GM18505 (cell line): ENCODE measurements around the gene PDE3B.
"Not testable (repeated sequence)": the region's sequence is repeated elsewhere in the genome, so short reads cannot be mapped to it uniquely, and the experiment has no call there.

Source experiments
- ATAC-seq: cut with Tn5 transposase; IDR thresholded peaks from one replicate; pipeline ENCODE4 v1.9.1; 2021; ENCODE audit not compliant: unreplicated experiment
- POLR2A ChIP-seq: IDR thresholded peaks from 4 replicates; pipeline ENCODE4 v1.6.1; 2011; ENCODE audit warnings: borderline replicate concordance; ENCODE audit not compliant: insufficient read depth, insufficient read length; ENCODE audit errors: extremely low read depth

PDE3B gene

DNA sequence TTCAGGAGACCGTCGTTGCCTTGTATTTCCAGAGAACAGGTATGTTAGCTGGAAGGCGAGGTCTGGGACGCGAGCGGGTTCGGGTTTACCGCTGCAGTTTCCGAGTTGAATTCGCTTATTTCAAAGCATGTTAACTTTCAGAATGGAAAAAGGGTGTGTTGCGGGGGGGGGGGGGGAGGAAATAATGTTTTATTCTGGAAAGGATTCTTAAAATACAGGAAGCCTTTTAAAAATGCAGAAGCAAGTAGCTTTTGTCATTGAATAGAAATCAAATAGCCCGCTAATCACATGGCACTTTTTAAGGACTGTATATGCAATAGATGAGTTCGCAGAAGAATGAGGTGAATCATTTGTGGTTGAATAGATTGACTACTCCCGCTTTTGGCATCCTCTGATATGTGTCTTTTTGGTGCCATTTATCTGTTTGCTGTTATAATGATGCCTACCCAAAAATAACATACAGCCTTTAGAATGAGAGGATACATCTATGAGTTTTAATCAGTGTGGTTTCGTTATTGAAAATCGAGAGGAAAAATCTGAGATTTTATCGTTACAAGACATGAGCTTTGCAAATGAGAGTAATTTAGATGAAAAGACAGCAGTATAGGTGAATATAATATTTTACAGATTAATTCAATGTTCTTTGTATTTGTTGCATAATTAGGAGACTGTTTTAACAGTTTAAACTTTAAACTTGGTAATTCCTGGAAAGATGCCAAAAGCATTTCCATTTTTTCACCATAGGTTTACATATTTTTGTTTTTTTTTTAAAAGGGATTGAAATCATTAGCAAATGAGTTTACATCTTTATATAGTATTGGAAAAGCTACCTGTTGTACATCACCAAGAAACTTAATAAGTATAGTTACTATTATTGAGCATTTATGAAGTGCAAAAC is 1.7 kb downstream of the PDE3B start:
- no peak for ATAC-seq

DNA sequence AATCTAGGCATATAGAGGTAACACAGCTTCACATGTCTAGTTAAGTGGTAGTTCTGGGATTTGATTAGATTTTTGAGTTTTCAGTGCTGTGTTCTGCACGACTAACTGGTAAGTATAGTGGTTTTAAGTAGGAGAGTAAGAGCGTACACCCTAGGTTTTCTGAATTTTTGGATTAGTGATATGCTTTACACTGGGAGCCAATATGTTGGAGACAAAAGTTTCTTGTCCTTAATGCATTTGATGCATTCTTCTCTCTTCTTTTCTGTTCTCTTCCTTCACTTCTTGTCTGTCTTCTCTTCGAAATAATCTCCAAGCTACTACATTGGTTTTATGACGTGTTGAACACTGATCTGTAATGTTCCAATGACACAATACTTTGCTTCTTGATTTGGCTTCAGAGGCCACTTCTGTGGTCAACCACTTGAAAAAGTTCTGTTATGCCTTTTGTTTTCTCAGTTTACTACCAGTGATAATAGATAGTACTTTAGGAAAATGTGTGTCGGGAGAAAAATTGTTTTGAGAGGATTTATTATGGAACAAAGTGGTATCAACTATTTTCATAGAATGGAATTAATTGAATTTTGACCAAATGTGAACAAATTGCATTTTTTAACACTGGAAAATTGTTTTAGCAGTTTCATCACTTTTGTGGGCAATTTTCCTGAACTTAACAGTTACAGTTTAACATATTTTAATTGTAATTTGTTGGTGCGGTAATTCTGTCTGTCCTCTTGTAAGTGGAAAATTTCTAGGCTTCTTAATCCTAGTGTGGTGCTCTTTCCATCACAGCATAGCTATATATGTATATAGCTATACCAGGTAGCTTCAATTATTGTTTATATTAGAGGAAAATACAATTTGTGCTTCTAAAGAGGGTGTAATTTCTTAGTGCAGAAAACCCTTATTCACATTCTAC is 2.6 kb downstream of the PDE3B start:
- ATAC-seq: no peak
- no peak for TF ChIP-seq POLR2A

More for the DNA sequence above, 1.7 kb downstream of the PDE3B start:
- TF ChIP-seq POLR2A: no peak

GRCh38 chr11:14650064-14650463 is 6.5 kb downstream of the PDE3B start:
- no peak for ATAC-seq
- no peak for TF ChIP-seq POLR2A

DNA sequence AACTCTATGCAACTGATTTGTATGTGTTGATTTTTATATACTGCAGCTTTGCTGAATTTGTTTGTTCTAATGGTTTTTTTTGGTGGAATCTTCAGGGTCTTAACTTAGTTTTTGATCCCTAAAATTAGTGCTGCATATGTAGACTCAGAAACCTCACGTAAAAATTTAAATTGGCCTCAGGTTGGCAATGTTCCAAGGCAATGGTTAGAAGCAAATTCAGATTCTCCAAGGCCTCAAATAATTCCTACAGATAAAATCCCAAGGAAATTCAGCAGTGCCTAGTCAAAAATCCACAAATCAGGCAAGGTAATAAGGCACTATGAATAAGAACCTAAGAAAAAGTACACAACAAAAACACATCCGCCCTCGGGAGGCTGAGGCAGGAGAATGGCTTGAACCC is 9.5 kb downstream of the PDE3B start:
- TF ChIP-seq POLR2A: no peak
- no peak for ATAC-seq

DNA sequence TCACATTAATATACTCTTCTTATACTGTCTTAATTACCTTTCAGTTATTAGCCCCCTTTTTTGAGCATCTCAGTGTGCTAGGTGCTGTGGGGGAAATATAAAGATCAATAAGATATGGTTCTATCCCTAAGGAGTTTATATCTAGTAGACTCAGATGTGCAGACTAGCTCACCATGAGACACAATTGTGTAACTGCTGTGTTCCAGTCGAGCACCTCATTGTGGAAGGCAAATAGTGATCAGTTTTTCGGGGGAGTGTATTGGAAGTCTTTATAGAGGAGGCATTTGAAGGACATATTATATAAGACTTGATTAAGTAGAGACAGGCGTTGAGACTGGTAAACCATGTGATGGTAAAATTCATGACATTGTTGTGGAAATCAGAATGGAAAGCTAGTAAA is 11.8 kb downstream of the PDE3B start:
- no peak for TF ChIP-seq POLR2A
- ATAC-seq: no peak

DNA sequence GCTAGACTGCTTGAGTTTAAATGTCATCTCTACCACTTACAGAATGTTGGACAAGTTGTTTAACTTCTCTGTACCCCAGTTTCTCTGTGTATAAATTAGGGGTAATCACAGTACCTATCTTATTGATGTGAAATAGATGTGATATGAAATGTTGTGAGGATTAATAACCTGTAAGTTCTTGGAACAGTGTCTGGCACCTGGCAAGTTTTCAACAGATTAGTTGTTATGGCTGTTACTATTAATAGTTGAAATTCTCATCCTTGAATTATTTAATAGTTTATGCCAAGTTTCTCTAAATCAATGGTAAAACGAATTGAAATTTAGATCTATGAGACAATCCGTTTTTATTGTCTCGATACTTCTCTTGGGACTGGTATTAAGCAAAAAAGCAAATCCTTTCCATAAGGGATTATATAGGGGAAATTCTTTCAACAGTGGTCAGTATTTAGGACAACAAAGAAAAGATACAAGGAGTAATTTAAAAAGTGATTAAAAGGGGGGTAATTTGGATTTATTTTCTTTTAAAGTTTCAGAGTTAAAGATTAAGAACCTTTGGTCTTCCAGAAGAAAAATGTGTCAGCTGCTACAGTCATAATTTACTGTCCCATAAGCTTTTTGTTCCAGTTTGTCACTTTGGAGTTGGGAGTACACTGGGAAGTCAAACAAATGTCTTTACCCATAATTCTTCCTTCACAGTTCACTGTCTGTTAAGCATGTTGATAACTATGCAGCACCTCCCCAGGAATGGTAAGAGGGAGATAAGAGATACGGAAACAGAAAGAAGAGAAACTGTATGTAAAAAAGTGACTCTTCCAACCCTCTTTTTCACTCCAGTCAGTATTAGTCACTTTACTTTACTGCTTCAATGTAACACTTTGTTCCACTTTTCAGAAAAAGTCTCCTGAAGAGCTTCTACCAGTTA is 13.2 kb downstream of the PDE3B start:
- no peak for TF ChIP-seq POLR2A
- no peak for ATAC-seq

DNA sequence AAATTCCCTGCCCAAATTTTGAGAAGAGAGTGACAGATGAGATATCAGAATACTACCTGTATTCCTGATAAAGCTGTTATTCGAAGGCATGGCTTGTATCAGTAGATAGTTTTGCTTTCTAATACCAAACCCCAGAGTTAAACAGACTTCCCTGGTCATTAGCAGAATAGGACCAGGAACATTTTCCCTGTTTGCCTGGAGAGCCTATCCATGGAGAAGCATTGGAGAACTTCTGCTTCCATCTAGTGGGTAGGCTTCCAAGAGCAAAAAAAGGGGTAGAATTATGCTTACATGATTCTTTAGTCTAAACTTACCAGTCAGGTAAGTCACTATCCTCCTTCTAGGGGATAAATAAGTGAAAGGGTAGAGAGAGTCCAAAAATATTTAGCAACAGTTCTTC is 14.2 kb downstream of the PDE3B start:
- no peak for TF ChIP-seq POLR2A

DNA sequence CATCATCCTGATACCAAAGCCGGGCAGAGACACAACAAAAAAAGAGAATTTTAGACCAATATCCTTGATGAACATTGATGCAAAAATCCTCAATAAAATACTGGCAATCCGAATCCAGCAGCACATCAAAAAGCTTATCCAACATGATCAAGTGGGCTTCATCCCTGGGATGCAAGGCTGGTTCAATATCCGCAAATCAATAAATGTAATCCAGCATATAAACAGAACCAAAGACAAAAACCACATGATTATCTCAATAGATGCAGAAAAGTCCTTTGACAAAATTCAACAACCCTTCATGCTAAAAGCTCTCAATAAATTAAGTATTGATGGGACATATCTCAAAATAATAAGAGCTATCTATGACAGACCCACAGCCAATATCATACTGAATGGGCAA is 21.3 kb downstream of the PDE3B start:
- not testable (repeated sequence) for ATAC-seq

More for the DNA sequence above, 14.2 kb downstream of the PDE3B start:
- no peak for ATAC-seq

DNA sequence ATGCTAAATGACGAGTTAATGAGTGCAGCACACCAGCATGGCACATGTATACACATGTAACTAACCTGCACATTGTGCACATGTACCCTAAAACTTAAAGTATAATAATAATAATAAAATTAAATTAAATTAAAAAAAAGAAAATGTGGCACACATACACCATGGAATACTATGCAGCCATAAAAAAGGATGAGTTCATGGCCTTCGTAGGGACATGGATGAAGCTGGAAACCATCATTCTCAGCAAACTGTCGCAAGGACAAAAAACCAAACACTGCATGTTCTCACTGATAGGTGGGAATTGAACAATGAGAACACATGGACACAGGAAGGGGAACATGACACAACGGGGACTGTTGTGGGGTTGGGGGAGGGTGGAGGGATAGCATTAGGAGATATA is 23.7 kb downstream of the PDE3B start:
- ATAC-seq: not testable (repeated sequence)

DNA sequence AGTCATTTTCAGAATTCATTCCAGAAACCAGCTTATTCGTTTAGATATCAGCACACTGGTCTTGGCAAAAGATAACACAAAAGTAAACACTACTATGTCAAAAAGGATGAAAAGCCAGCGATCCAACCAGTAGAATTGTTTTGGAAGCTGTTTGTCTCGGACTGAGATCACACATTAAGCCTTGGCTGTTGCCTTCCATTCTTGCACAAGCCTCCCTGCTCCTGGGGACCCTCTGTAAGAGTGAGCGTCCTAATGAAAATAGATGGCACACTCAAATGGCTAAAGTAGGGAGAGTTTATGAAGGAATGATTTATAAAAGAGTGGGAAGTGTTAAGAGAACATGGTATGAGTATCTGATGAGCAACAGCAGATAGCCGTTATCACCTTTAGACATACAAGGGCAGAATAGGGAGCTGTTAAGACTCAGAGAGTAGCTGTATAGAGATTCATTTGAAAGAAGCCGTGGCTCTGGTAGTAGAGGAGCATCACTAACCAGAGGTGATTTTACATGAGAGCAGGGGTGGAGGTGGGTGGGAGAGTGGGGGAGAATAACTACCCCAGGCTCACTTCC is 25.2 kb downstream of the PDE3B start:
- no peak for ATAC-seq

DNA sequence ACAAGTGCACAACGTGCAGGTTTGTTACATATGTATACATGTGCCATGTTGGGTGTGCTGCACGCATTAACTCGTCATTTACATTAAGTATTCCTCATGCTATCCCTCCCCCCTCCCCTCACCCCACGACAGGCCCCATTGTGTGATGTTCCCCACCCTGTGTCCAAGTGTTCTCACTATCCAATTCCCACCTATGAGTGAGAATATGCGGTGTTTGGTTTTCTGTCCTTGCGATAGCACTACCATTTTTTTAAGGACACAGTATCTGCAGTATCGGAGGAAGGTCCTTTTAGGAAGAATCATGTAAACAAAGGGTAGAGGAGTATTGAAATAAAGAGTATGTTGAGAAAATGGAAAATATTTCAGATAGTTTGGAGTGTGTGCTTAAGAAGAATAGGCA is 25.9 kb downstream of the PDE3B start:
- no peak for TF ChIP-seq POLR2A
- ATAC-seq: no peak

More for the DNA sequence above, 25.2 kb downstream of the PDE3B start:
- TF ChIP-seq POLR2A: no peak

DNA sequence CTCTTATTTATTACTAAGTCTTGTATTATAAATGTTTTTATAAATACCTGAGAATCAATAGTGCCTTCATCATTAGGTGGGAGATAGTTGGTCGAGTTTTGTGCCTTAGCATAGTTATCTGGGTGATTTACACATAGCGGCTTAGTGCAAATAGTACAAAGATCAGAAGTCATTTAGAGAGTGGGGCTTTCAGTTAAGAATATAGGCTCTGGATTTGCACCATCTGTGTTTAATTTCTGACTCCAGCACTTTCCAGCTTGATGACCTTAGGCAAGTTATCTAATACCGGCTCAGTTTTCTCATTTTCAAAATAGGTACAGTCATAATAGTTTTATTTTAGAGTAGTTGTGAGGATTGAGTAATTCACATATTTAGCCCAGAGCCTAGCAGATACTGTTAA is 26.4 kb downstream of the PDE3B start:
- TF ChIP-seq POLR2A: no peak
- no peak for ATAC-seq

DNA sequence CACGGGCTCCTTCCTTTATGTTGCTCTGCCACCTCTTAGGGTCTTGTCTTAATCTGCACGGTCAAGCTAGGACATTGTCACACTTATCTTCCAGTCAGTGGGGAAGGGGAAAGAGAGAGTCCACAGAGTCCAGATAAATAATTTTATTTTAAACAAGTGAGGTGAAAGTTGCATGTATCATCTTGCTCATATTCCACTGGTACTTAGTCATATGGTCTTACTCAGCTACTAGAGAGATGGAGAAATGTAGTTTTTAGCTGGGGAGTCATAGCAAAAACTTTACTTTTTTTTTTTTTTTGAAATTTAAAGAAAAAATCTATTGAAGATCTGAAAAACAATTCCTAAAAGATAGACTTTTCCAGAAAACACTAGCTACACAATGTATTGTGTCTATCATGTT is 29.0 kb downstream of the PDE3B start:
- no peak for ATAC-seq
- TF ChIP-seq POLR2A: no peak

DNA sequence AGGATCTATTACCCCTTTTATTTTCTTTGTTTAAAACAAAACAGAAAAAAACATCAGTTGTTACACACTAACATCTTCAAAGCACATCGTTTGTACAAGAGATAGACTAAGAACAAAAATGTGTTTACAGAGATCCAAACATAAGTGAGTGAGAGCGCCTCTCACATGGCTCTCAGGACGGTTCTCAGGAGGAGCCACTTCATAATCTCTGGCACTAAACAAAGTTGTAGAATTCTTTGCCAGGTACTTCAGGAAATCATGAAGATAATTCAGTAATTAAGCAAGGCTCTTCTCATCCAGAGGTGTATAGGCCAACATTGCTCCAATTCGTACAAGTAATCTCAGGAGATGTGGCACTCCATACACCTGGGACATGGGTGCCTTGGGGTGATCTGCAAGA is 29.8 kb downstream of the PDE3B start:
- no peak for ATAC-seq

More for the DNA sequence above, 29.8 kb downstream of the PDE3B start:
- no peak for TF ChIP-seq POLR2A
